Sigmoid colon (tissue), 7 donors: ENCODE results near the gene ASTN1. TPM values are rescaled to one million over a fixed set of nuclear protein-coding genes. Genes with fewer than 3 reads are reported as not detected.

Source experiments
- DNase-seq: peaks from one replicate; pipeline ENCODE4 v3.0.0-alpha.2; 2019
- H3K27ac ChIP-seq, 4 donors: fragments of 200-600 bp; sonication (generic); one replicate each; pipeline ENCODE4 v1.5.1; 2016 to 2019; ENCODE audit warnings: mild to moderate bottlenecking in 1 of 4
- H3K27me3 ChIP-seq, 3 donors: fragments of 200-600 bp; sonication (generic); one replicate each; pipeline ENCODE4 v1.5.1; 2019; ENCODE audit warnings: mild to moderate bottlenecking in 1 of 3
- H3K36me3 ChIP-seq, 4 donors: fragments of 200-600 bp; sonication (generic); one replicate each; pipeline ENCODE4 v1.5.1; 2016 to 2019
- H3K4me1 ChIP-seq, 4 donors: fragments of 200-600 bp; sonication (generic); one replicate each; pipeline ENCODE4 v1.5.1; 2017 to 2019
- H3K4me3 ChIP-seq, 4 donors: fragments of 200-600 bp; sonication (generic); one replicate each; pipeline ENCODE4 v1.5.1; 2017 to 2019; ENCODE audit warnings: mild to moderate bottlenecking in 2 of 4, moderate library complexity in 1 of 4
- H3K9me3 ChIP-seq, 4 donors: fragments of 200-600 bp in 3 of 4; sonication (generic) in 3 of 4; one replicate each; pipeline versions ENCODE4 v1.5.1 to v1.6.1; 2013 to 2019
- EP300 ChIP-seq, 4 donors: sonication (generic); formaldehyde crosslinking; IDR thresholded peaks; one replicate each; pipeline ENCODE4 v1.6.1; 2017; ENCODE audit warnings: antibody characterized with exemption in 4 of 4
- POLR2A ChIP-seq, 2 donors: fragments of 450-650 bp; IDR thresholded peaks; one replicate each; pipeline ENCODE4 v1.6.1; 2016; ENCODE audit warnings: antibody characterized with exemption in 2 of 2, mild to moderate bottlenecking in 2 of 2, moderate library complexity in 2 of 2
- POLR2AphosphoS5 ChIP-seq, 4 donors: sonication (generic); formaldehyde crosslinking; IDR thresholded peaks; one replicate each; pipeline ENCODE4 v1.6.1; 2017; ENCODE audit warnings: antibody characterized with exemption in 4 of 4
- WGBS, 2 donors: extraction: QIAGEN DNeasy Blood & Tissue Kit; methylation state at CpG; one replicate each; pipeline ENCODE4 v1.1.7; 2013; 5-methylcytosine and 5-hydroxymethylcytosine counted together
- intact Hi-C: fragments of 100-400 bp; cut with DNase I; formaldehyde crosslinking; loops from one replicate; pipeline ENCODE4 v1.15.1; 2023
- polyA plus RNA-seq, 3 donors: library from polyadenylated mRNA; stranded (reverse); fragments of 200-250 nt; gene quantifications; one replicate each; pipeline ENCODE4 v1.2.3, GENCODE V29; 2013
- total RNA-seq, 4 donors: library from RNA; depleted of rRNA; stranded (reverse); fragments of >200 nt; gene quantifications; one replicate each; pipeline ENCODE4 v1.1.0, GENCODE V29; 2016
- TF ChIP-seq, protein P1 (sequence below), 4 experiments: fragments of 450-650 bp in 3 of 4; fragments of 200-600 bp in 1 of 4; IDR thresholded peaks; one replicate each; pipeline ENCODE4 v1.5.1; 2016 to 2019; ENCODE audit warnings: antibody characterized with exemption in 4 of 4, mild to moderate bottlenecking in 3 of 4, moderate library complexity in 2 of 4
- donor health status: healthy with polysubstance abuse.
- donor health status: Bipolar disorder and iron deficiency.
- donor health status: healthy.

ASTN1 gene
- total and polyA plus RNA-seq, 7 donors, result 0.49 to 2.2 (median 1.4) TPM; not detected in 2

GRCh38 chr1:177106614-177107365, 57.7 kb downstream of the ASTN1 start:
- no peak for DNase-seq
- Histone ChIP-seq H3K9me3 (no peaks in the 10 kb centered on the region), H3K4me3 (no peak overlapping the region), H3K4me1 (no peaks in the 10 kb centered on the region), H3K27ac (no peak overlapping the region), H3K36me3 (no peaks in the 10 kb centered on the region), H3K27me3 (no peaks in the 10 kb centered on the region)
- 47 to 82% methylated on average over 4 of the region's 4 CpGs for WGBS, 2 donors
- TF ChIP-seq POLR2AphosphoS5 (IDR thresholded peaks at IDR 0.05) (no peak), EP300 (IDR thresholded peaks at IDR 0.05) (no peak), POLR2A (IDR thresholded peaks at IDR 0.05) (no peak)
- TF ChIP-seq, protein P1, sequence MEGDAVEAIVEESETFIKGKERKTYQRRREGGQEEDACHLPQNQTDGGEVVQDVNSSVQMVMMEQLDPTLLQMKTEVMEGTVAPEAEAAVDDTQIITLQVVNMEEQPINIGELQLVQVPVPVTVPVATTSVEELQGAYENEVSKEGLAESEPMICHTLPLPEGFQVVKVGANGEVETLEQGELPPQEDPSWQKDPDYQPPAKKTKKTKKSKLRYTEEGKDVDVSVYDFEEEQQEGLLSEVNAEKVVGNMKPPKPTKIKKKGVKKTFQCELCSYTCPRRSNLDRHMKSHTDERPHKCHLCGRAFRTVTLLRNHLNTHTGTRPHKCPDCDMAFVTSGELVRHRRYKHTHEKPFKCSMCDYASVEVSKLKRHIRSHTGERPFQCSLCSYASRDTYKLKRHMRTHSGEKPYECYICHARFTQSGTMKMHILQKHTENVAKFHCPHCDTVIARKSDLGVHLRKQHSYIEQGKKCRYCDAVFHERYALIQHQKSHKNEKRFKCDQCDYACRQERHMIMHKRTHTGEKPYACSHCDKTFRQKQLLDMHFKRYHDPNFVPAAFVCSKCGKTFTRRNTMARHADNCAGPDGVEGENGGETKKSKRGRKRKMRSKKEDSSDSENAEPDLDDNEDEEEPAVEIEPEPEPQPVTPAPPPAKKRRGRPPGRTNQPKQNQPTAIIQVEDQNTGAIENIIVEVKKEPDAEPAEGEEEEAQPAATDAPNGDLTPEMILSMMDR (IDR thresholded peaks at IDR 0.05), result no peak
- intact Hi-C loops, result no loop called here

- TF ChIP-seq, protein P1 (IDR thresholded peaks at IDR 0.05), result no peak
- TF ChIP-seq POLR2AphosphoS5 (IDR thresholded peaks at IDR 0.05) (no peak), POLR2A (IDR thresholded peaks at IDR 0.05) (no peak), EP300 (IDR thresholded peaks at IDR 0.05) (no peak)
- intact Hi-C loops, result no loop called here
Observed at GRCh38 chr1:177106196-177106595, 58.3 kb downstream of the ASTN1 start.

GRCh38 chr1:177103005-177103852, 61.3 kb downstream of the ASTN1 start:
- WGBS, 2 donors, result 46 to 69% methylated on average over 2 of the region's 2 CpGs
- no peaks in the 10 kb centered on the region for H3K27me3 ChIP-seq
- H3K36me3 ChIP-seq, result no peaks in the 10 kb centered on the region
- TF ChIP-seq POLR2AphosphoS5 (IDR thresholded peaks at IDR 0.05) (no peak), EP300 (IDR thresholded peaks at IDR 0.05) (no peak), POLR2A (IDR thresholded peaks at IDR 0.05) (no peak)
- TF ChIP-seq, protein P1 (IDR thresholded peaks at IDR 0.05), result no peak
- no peak for DNase-seq
- no peak overlapping the region for H3K4me3 ChIP-seq
- intact Hi-C loops, result no loop called here
- H3K27ac ChIP-seq, result no peak overlapping the region
- no peaks in the 10 kb centered on the region for H3K4me1 ChIP-seq
- no peaks in the 10 kb centered on the region for H3K9me3 ChIP-seq

More at GRCh38 chr1:177106196-177106595, 58.3 kb downstream of the ASTN1 start:
- 90 to 94% methylated on average over 1 of the region's 1 CpG for WGBS, 2 donors
- H3K9me3 ChIP-seq, result no peaks in the 10 kb centered on the region
- H3K27me3 ChIP-seq, result no peaks in the 10 kb centered on the region
- no peaks in the 10 kb centered on the region for H3K36me3 ChIP-seq
- no peaks in the 10 kb centered on the region for H3K4me1 ChIP-seq
- H3K4me3 ChIP-seq, result no peak overlapping the region
- no peak for DNase-seq
- H3K27ac ChIP-seq, result no peak overlapping the region

DNA sequence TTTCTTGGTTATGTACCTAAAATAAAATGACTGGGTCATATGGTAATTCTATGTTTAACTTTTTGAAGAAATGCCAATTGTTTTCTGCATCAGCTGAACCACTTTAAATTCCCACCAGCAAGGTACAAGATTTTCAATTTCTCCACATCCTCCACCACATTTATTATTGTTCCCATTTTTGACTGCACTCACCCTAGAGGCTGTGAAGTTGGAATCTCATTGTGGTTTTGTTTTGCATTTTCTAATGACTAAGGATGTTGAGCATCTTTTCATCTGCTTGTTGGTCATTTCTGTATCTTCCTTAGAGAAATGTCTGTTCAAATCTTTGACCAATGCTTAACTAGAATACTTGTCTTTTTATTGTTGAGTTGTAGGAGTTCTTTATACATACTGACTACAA, 72.5 kb downstream of the ASTN1 start:
- H3K4me3 ChIP-seq, result no peak overlapping the region
- H3K27ac ChIP-seq, result no peak overlapping the region
- no peaks in the 10 kb centered on the region for H3K9me3 ChIP-seq
- H3K4me1 ChIP-seq, result no peaks in the 10 kb centered on the region
- no peaks in the 10 kb centered on the region for H3K36me3 ChIP-seq
- TF ChIP-seq POLR2AphosphoS5 (IDR thresholded peaks at IDR 0.05) (no peak), POLR2A (IDR thresholded peaks at IDR 0.05) (no peak), EP300 (IDR thresholded peaks at IDR 0.05) (no peak)
- TF ChIP-seq, protein P1 (IDR thresholded peaks at IDR 0.05), result no peak
- no peak for DNase-seq
- no peaks in the 10 kb centered on the region for H3K27me3 ChIP-seq
- intact Hi-C loops, result no loop called here
